HEK293T (cell line): Measurements from ENCODE around the gene PPM1N.
A peak's percentile ranks its signal among the peaks of the same experiment; 100 is the strongest.

Experiments used
- CTCF ChIA-PET: fragments of 350-600 bp; formaldehyde crosslinking; extraction: SDS; loops from one replicate; lab custom pipeline; 2021; ENCODE audit warnings: antibody characterized with exemption, inconsistent platforms; lab: Yijun Ruan, JAX
- POLR2A ChIA-PET: fragments of 350-600 bp; formaldehyde crosslinking; extraction: SDS; loops from one replicate; lab custom pipeline; 2020; ENCODE audit warnings: antibody characterized with exemption, inconsistent platforms; lab: Yijun Ruan, JAX
- DNase-seq: peaks from one replicate; pipeline ENCODE4 v3.0.0; 2012; ENCODE audit warnings: mixed read lengths; ENCODE audit errors: extremely low spot score
- ARNT ChIP-seq: fragments of 450-650 bp; IDR thresholded peaks from 2 replicates; pipeline ENCODE4 v1.6.1; 2017; ENCODE audit warnings: mild to moderate bottlenecking
- BHLHE40 ChIP-seq: fragments of 450-650 bp; IDR thresholded peaks from 2 replicates; pipeline ENCODE4 v1.6.1; 2016; ENCODE audit warnings: mild to moderate bottlenecking, moderate library complexity, borderline replicate concordance
- CTBP1 ChIP-seq: fragments of 450-650 bp; IDR thresholded peaks from 2 replicates; pipeline ENCODE4 v1.6.1; 2016; ENCODE audit warnings: borderline replicate concordance
- ELF4 ChIP-seq: fragments of 450-650 bp; IDR thresholded peaks from 2 replicates; pipeline ENCODE4 v1.6.1; 2017; ENCODE audit warnings: antibody characterized with exemption
- FOXA1 ChIP-seq: fragments of 450-650 bp; IDR thresholded peaks from 2 replicates; pipeline ENCODE4 v1.6.1; 2016; ENCODE audit warnings: mild to moderate bottlenecking
- FOXK2 ChIP-seq: fragments of 450-650 bp; IDR thresholded peaks from 2 replicates; pipeline ENCODE4 v1.6.1; 2016; ENCODE audit warnings: mild to moderate bottlenecking
- FOXM1 ChIP-seq: fragments of 450-650 bp; IDR thresholded peaks from 2 replicates; pipeline ENCODE4 v1.6.1; 2017; ENCODE audit warnings: mild to moderate bottlenecking, borderline replicate concordance
- HDGF ChIP-seq: fragments of 450-650 bp; IDR thresholded peaks from 2 replicates; pipeline ENCODE4 v1.6.1; 2017; ENCODE audit warnings: antibody characterized with exemption, borderline replicate concordance
- L3MBTL2 ChIP-seq: fragments of 450-650 bp; conservative IDR thresholded peaks from 2 replicates; pipeline ENCODE4 v1.6.1; 2016; ENCODE audit warnings: mild to moderate bottlenecking
- LEF1 ChIP-seq: fragments of 450-650 bp; IDR thresholded peaks from 2 replicates; pipeline ENCODE4 v1.6.1; 2017; ENCODE audit warnings: mild to moderate bottlenecking, borderline replicate concordance
- NFRKB ChIP-seq: fragments of 450-650 bp; IDR thresholded peaks from 2 replicates; pipeline ENCODE4 v1.6.1; 2016; ENCODE audit warnings: mild to moderate bottlenecking, moderate library complexity
- SP1 ChIP-seq: fragments of 450-650 bp; IDR thresholded peaks from 2 replicates; pipeline ENCODE4 v1.6.1; 2017
- SUZ12 ChIP-seq: fragments of 450-650 bp; IDR thresholded peaks from 2 replicates; pipeline ENCODE4 v1.6.1; 2016; ENCODE audit warnings: mild to moderate bottlenecking
- TARDBP ChIP-seq: fragments of 450-650 bp; IDR thresholded peaks from 2 replicates; pipeline ENCODE4 v1.6.1; 2016
- ZNF384 ChIP-seq: fragments of 450-650 bp; IDR thresholded peaks from 2 replicates; pipeline ENCODE4 v1.6.1; 2016
- TF ChIP-seq, protein P1 (sequence below): fragments of 450-650 bp; IDR thresholded peaks from 2 replicates; pipeline ENCODE4 v1.6.1; 2016

Gene PPM1N

DNA sequence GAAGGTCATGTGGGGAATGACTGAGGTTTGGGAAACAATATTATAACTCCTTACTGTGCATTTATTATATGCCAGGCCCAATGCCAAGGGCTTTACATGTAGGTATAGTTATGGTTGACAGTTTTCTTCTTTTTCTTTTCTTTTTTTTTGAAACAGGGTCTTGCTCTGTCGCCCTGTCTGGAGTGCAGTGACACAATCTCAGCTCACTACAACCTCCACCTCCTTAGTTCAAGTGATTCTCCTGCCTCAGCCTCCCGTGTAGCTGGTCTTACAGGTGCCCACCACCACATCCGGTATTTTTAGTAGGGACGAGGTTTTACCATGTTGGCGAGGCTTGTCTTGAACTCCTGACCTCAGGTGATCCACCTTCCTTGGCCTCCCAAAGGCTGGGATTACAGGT, 15.2 kb upstream of the PPM1N start:
- POLR2A ChIA-PET = no interaction called here
- CTCF ChIA-PET = interaction anchor here (0.6 kb wide), 1 partner anchor 8 kb away, joined by 4 read pairs; no protein-coding TSS in a partner anchor
- no peak for TF ChIP-seq ARNT
- TF ChIP-seq ELF4 = no peak
- no peak for TF ChIP-seq SUZ12
- no peak for TF ChIP-seq LEF1
- no peak for TF ChIP-seq L3MBTL2
- no peak for TF ChIP-seq TARDBP
- TF ChIP-seq FOXK2 = no peak
- TF ChIP-seq, protein P1, sequence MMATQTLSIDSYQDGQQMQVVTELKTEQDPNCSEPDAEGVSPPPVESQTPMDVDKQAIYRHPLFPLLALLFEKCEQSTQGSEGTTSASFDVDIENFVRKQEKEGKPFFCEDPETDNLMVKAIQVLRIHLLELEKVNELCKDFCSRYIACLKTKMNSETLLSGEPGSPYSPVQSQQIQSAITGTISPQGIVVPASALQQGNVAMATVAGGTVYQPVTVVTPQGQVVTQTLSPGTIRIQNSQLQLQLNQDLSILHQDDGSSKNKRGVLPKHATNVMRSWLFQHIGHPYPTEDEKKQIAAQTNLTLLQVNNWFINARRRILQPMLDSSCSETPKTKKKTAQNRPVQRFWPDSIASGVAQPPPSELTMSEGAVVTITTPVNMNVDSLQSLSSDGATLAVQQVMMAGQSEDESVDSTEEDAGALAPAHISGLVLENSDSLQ = no peak
- no peak for TF ChIP-seq NFRKB
- no peak for TF ChIP-seq CTBP1
- no peak for TF ChIP-seq ZNF384
- no peak for TF ChIP-seq HDGF
- no peak for TF ChIP-seq FOXA1
- no peak for DNase-seq

DNA sequence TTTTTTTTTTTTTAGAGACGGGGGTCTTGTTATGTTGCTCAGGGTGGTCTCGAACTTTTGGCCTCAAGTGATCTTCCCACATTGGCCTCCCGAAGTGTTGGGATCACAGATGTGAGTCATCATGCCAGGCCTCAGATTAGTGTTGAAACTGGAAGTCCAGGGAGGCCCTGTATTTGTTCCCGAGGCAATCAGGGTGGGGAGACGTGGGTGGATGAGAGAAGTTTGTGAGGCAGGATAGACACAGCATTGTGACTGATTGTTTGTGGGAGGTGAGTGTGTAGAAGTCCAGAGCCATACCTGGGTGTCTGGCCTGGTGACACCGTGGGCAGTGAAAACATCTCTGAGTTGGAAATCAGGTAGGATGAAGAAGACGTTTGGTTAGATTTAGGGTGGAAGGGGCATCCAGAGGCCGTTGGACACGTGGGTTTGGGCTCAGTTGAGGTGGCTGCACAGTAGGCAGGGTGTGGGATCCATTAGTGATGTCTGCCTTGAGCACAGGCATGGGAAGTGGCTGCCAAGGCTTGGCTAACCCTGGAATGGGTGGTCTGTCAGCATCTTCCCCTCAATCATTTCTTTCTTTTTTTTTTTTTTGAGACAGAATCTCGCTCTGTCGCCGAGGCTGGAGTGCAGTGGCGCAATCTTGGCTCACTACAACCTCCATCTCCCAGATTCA, 13.8 kb upstream of the PPM1N start:
- TF ChIP-seq ZNF384 = no peak
- TF ChIP-seq SUZ12 = no peak
- no peak for TF ChIP-seq HDGF
- no peak for TF ChIP-seq L3MBTL2
- TF ChIP-seq NFRKB = no peak
- TF ChIP-seq SP1 = no peak
- no peak for TF ChIP-seq ARNT
- no peak for TF ChIP-seq FOXK2
- no peak for TF ChIP-seq LEF1
- TF ChIP-seq FOXM1 = no peak
- no peak for TF ChIP-seq TARDBP
- TF ChIP-seq, protein P1 = no peak
- no peak for DNase-seq
- ChIA-PET POLR2A (interaction anchor here (1.0 to 1.7 kb wide), 11 partner anchors 10 to 306 kb away, joined by 3 to 6 read pairs (median 5); partner anchors contain the start of genes FOSB and TRAPPC6A), CTCF (interaction anchor here (1.0 to 2.5 kb wide), 14 partner anchors 11 to 157 kb away, joined by 3 to 27 read pairs (median 8); partner anchors contain the start of genes ERCC1, FOSB and RTN2)

DNA sequence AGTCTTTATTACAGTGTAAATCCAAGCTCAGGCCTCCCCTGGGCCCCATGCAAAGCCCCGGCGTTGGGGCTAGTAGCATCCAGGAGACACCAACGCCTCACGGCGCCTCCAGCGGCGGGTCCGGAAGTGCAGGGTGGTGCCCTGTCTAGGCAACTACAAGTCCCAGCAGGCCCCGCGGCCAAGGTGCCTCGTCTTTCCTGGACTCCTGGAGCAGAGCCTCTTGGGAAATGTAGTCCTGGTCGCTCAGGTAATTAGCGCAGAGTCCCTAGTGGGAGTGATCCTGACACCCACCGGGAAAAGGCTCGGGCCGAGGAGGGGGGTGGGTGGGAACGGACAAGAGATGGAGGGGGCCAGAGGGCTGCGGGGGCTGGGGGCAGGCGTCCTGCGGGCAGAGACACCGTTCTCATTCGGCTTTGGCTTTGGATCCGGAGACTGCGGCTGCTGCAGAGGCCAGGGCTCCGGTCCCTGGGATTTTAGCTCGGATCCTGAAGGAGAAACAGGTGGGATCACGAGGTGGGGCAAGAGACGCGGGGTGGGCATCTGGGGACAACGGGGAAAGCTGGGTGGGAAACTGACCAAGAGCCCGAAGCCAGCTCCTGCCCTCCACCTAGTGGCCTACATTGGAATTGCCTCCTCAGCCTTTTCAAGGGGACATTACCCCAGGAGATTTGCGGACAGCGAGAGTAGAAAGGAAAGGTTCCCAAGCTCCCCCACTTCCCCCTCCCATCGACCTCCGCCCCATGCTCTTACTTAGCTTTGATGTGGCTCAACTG, 12.8 kb upstream of the PPM1N start:
- CTCF ChIA-PET = interaction anchor here (0.9 to 2.5 kb wide), 17 partner anchors 10 to 242 kb away, joined by 3 to 27 read pairs (median 7); partner anchors contain the start of genes ERCC1, FOSB and RTN2

DNA sequence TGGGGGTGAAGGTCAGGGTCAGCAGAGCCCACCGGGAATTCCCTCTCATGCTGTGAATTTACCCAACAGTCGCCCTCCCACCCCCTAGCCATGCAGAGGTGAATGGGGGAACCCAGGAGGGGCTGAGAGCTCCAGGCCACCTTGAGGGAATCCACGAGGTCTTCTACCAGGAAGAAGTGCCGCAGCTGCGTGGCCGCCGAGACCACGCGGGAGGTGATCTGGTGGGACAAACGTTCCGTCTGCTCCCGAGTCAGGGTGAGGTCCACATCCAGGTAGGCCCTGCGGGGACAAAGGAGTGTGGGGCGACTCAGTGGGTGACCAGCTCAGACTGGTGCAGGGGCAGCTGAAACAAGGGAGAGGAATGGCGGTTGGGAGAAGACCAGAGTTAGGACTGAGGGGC, 9.5 kb upstream of the PPM1N start:
- CTCF ChIA-PET = interaction anchor here (1.0 kb wide), 2 partner anchors 50 to 205 kb away, joined by 3 to 4 read pairs; no protein-coding TSS in a partner anchor
- no peak for DNase-seq
- POLR2A ChIA-PET = no interaction called here
- TF ChIP-seq BHLHE40 (no peak), LEF1 (no peak), FOXM1 (no peak), FOXA1 (no peak), HDGF (no peak), ZNF384 (no peak), NFRKB (no peak), L3MBTL2 (no peak)

More for the DNA sequence above, 12.8 kb upstream of the PPM1N start:
- peak; percentile 88 for DNase-seq
- POLR2A ChIA-PET = interaction anchor here (0.8 to 1.7 kb wide), 15 partner anchors 11 to 307 kb away, joined by 3 to 6 read pairs (median 4); partner anchors contain the start of genes FOSB and TRAPPC6A
- TF ChIP-seq, protein P1 = no peak
- TF ChIP-seq LEF1 (no peak), TARDBP (no peak), FOXK2 (no peak), ZNF384 (no peak), BHLHE40 (no peak), FOXM1 (no peak), ELF4 (peak; percentile 78), NFRKB (no peak), CTBP1 (no peak), SUZ12 (peak; percentile 98), ARNT (no peak), HDGF (no peak), L3MBTL2 (peak; percentile 82), SP1 (no peak), FOXA1 (no peak)

DNA sequence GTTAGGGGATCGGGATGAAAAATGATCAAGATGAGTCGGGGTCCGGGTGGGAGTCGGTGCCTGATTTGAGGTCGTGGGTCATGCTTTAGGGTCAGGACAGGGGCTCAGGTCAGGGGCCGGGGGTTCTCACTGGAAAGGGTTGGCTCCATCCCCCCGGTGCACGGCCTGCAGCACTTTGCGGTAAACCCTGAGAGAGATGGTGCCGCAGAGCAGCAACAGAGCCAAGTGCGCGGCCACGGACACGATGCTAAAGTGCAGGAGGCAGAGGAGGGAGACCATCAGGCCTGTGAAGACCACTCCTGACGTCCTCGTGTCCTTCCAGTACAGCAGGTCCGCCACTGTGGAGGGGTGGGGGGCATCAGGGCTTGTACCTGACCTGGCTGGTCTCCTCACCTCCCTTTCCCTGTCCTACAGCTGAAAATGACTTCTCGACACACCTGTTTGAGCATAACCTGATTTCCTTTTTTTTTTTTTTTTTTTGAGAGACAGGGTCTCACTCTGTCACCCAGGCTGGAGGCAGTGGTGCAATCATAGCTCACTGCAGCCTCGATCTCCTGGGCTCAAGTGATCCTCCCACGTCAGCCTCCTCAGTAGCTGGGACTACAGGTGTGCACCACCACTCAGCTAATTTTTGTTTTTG, 8.9 kb upstream of the PPM1N start:
- no peak for TF ChIP-seq SP1
- no peak for TF ChIP-seq ELF4
- no peak for TF ChIP-seq L3MBTL2
- TF ChIP-seq, protein P1 = no peak
- no peak for TF ChIP-seq ZNF384
- TF ChIP-seq TARDBP = no peak
- TF ChIP-seq NFRKB = no peak
- TF ChIP-seq ARNT = no peak
- no peak for TF ChIP-seq FOXA1
- no peak for TF ChIP-seq FOXM1
- no peak for TF ChIP-seq HDGF
- no peak for TF ChIP-seq SUZ12
- no peak for TF ChIP-seq BHLHE40
- TF ChIP-seq CTBP1 = no peak
- POLR2A ChIA-PET = no interaction called here
- CTCF ChIA-PET = interaction anchor here (0.5 to 1.0 kb wide), 3 partner anchors 50 to 1189 kb away, joined by 3 to 6 read pairs (median 4); no protein-coding TSS in a partner anchor
- DNase-seq = no peak
